Endothelial cell of umbilical vein (primary cell): ENCODE data around the gene FGD6. TPM values are rescaled to one million over a fixed set of nuclear protein-coding genes. Genes with fewer than 3 reads are reported as not detected.
"Not testable (repeated sequence)": the region's sequence is repeated elsewhere in the genome, so short reads cannot be mapped to it uniquely, and the experiment has no call there.

Experiments used
- BruUV-seq: library from RNA; stranded (reverse); fragments of 400-500 nt; replicated peaks from 2 replicates; lab custom pipeline; 2021; lab: Mats Ljungman, UMichigan
- CTCF ChIA-PET: fragments of 300-600, 350-600 bp; sonication (Branson Sonifier 250); formaldehyde crosslinking; loops from one replicate; lab custom pipeline; 2021; ENCODE audit warnings: antibody characterized with exemption, inconsistent platforms; lab: Charles Lee
- POLR2A ChIA-PET: fragments of 300-600, 350-600 bp; sonication (Branson Sonifier 250); formaldehyde crosslinking; loops from one replicate; lab custom pipeline; 2021; ENCODE audit warnings: antibody characterized with exemption, inconsistent platforms; lab: Charles Lee
- DNase-seq: peaks from one replicate; pipeline ENCODE4 v3.0.0-alpha.2; 2011; ENCODE audit warnings: low read depth, low spot score
- FAIRE-seq: peaks from 2 replicates; lab custom pipeline; 2011; peaks lifted over from hg19 to GRCh38; lab: Jason Lieb, UNC
- H2AFZ ChIP-seq: 2 replicates; pipeline ENCODE4 v1.6.0; 2012; ENCODE audit warnings: low read depth, low read length, control low read depth, inconsistent platforms
- H3K27ac ChIP-seq: 2 replicates; pipeline ENCODE4 v1.5.1; 2011; ENCODE audit warnings: low read depth, mild to moderate bottlenecking, control low read depth, low read length, moderate library complexity; ENCODE audit not compliant: insufficient read depth
- H3K27me3 ChIP-seq, 2 experiments: 2 replicates each; pipeline versions ENCODE4 v1.6.0 to v1.6.1; 2011; ENCODE audit warnings: low read length in 2 of 2, mixed read lengths in 1 of 2; ENCODE audit not compliant: control insufficient read depth in 2 of 2, insufficient read depth in 2 of 2
- H3K36me3 ChIP-seq, 2 experiments: 2 replicates in 1 of 2; 3 replicates in 1 of 2; pipeline ENCODE4 v1.5.1; 2011; ENCODE audit warnings: low read length in 2 of 2, mild to moderate bottlenecking in 1 of 2, moderate library complexity in 1 of 2; ENCODE audit not compliant: control insufficient read depth in 2 of 2, insufficient read depth in 2 of 2; ENCODE audit errors: extremely low read depth in 1 of 2
- H3K4me1 ChIP-seq: 3 replicates; pipeline ENCODE4 v1.5.1; 2011; ENCODE audit warnings: mild to moderate bottlenecking, low read length; ENCODE audit not compliant: control insufficient read depth, insufficient read depth; ENCODE audit errors: extremely low read depth
- H3K4me2 ChIP-seq: 2 replicates; pipeline ENCODE4 v1.6.1; 2011; ENCODE audit warnings: low read length, control low read depth, mixed read lengths; ENCODE audit not compliant: insufficient read depth
- H3K4me3 ChIP-seq, 3 experiments: fragments of 200-600 bp in 1 of 3; sonication (generic), shearing (Covaris generic) in 1 of 3; replicated peaks in 1 of 3; 2 replicates each; pipeline ENCODE4 v1.5.1; 2011 to 2016; ENCODE audit warnings: control low read depth in 3 of 3, low read length in 3 of 3, mild to moderate bottlenecking in 2 of 3, inconsistent platforms in 1 of 3, low read depth in 1 of 3, moderate library complexity in 1 of 3; ENCODE audit not compliant: insufficient read depth in 1 of 3
- H3K79me2 ChIP-seq: 2 replicates; pipeline ENCODE4 v1.6.0; 2012; ENCODE audit warnings: low read length, inconsistent platforms; ENCODE audit not compliant: control insufficient read depth, insufficient read depth
- H3K9ac ChIP-seq: replicated peaks from 2 replicates; pipeline ENCODE3; 2011; ENCODE audit warnings: low read length, control low read depth; ENCODE audit not compliant: insufficient read depth; ENCODE audit errors: extremely low read depth
- H3K9me1 ChIP-seq: replicated peaks from 3 replicates; pipeline ENCODE4 v1.6.0; 2011; ENCODE audit warnings: mild to moderate bottlenecking, low read length; ENCODE audit not compliant: control insufficient read depth, insufficient read depth; ENCODE audit errors: extremely low read depth
- H3K9me3 ChIP-seq: replicated peaks from 2 replicates; pipeline ENCODE4 v1.5.1; 2012; ENCODE audit warnings: low read length, inconsistent platforms; ENCODE audit not compliant: control insufficient read depth, insufficient read depth
- H4K20me1 ChIP-seq: replicated peaks from 2 replicates; pipeline ENCODE3; 2011; ENCODE audit warnings: mild to moderate bottlenecking, low read length; ENCODE audit not compliant: control insufficient read depth, insufficient read depth; ENCODE audit errors: extremely low read depth
- EZH2 ChIP-seq: IDR thresholded peaks from 2 replicates; pipeline ENCODE4 v1.6.1; 2012; ENCODE audit warnings: borderline replicate concordance, low read depth, mild to moderate bottlenecking, moderate library complexity, low read length, inconsistent platforms; ENCODE audit not compliant: severe bottlenecking
- FOS ChIP-seq: IDR thresholded peaks from 2 replicates; pipeline ENCODE4 v1.6.1; 2011; ENCODE audit warnings: mild to moderate bottlenecking, low read length, moderate library complexity, borderline replicate concordance; ENCODE audit not compliant: insufficient read depth
- GATA2 ChIP-seq: IDR thresholded peaks from 2 replicates; pipeline ENCODE4 v1.7.0; 2011; ENCODE audit warnings: low read depth, mild to moderate bottlenecking, moderate library complexity, mixed read lengths, low read length; ENCODE audit not compliant: insufficient read length, insufficient read depth
- JUN ChIP-seq: IDR thresholded peaks from 2 replicates; pipeline ENCODE4 v1.6.1; 2011; ENCODE audit warnings: borderline replicate concordance, low read depth; ENCODE audit not compliant: insufficient read length, insufficient read depth
- MYC ChIP-seq: IDR thresholded peaks from one replicate; pipeline ENCODE4 v1.6.1; 2011; ENCODE audit warnings: mild to moderate bottlenecking, low read depth, low read length
- POLR2A ChIP-seq: IDR thresholded peaks from 2 replicates; pipeline ENCODE4 v1.6.1; 2012; ENCODE audit warnings: low read depth, mild to moderate bottlenecking, control low read depth, low read length
- POLR2AphosphoS5 ChIP-seq: IDR thresholded peaks from 2 replicates; pipeline ENCODE4 v1.6.1; 2012; ENCODE audit warnings: low read depth, mild to moderate bottlenecking, control low read depth, low read length, moderate library complexity; ENCODE audit not compliant: insufficient read depth
- dilution Hi-C: fragments of 300-500 bp; cut with MboI; formaldehyde crosslinking; loops from one replicate; pipeline ENCODE4 v1.15.0; 2019; ENCODE audit warnings: low sequenced_read_pairs; ENCODE audit not compliant: extremely low pct_ligation_motif_present
- intact Hi-C: fragments of 100-400 bp; cut with micrococcal nuclease; formaldehyde crosslinking; loops from one replicate; pipeline ENCODE4 v1.10.0; 2022
- polyA plus RNA-seq, 4 experiments: library from polyadenylated mRNA; depleted of rRNA in 3 of 4; stranded (reverse) in 3 of 4; unstranded in 1 of 4; fragments of >200 nt; gene quantifications; 2 replicates each; pipeline versions ENCODE4 v1.2.1 to v1.2.3, GENCODE V29; 2011 to 2012; ENCODE audit warnings: missing spikeins in 1 of 4
- total RNA-seq: library from RNA; stranded (reverse); gene quantifications from 2 replicates; pipeline ENCODE4 v1.2.3, GENCODE V29; 2021
- TF ChIP-seq, protein P1 (sequence below), 2 donors: IDR thresholded peaks; 1 replicate in 1 of 2; 2 replicates in 1 of 2; pipeline ENCODE4 v1.5.1; 2011; ENCODE audit warnings: low read length in 2 of 2, mild to moderate bottlenecking in 2 of 2, moderate library complexity in 2 of 2, control low read depth in 1 of 2, inconsistent platforms in 1 of 2, low read depth in 1 of 2; ENCODE audit not compliant: insufficient read depth in 1 of 2; ENCODE audit errors: extremely low read depth in 1 of 2
- TF ChIP-seq, protein P2 (sequence below): IDR thresholded peaks from 2 replicates; pipeline ENCODE4 v1.6.1; 2011; ENCODE audit not compliant: insufficient read depth, insufficient read length

Gene FGD6
- total and polyA plus RNA-seq, 2 donors (not counting 3 experiments of a cell fraction or from before 2014, with no cell fraction given) = 5.9 to 14.0 TPM

DNA sequence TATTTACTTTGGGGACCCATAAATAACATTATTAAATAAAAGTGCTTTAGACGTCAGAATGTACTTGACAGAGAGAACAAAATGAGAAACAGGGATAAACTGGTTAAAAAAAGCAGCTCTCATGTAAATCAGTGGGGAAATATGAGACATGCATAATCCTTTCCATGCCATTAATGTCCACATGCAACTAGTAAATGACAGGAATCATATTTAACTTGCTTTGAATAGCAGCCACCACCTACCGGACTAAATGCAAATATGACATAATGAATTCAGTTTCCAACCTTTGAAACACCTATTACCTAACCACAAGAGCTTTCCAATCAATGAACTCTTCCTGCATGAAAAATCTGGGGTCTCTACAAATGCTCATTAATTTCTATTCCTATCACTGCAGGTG lies 19.6 kb downstream of the FGD6 start:
- CTCF ChIA-PET = no interaction called here

DNA sequence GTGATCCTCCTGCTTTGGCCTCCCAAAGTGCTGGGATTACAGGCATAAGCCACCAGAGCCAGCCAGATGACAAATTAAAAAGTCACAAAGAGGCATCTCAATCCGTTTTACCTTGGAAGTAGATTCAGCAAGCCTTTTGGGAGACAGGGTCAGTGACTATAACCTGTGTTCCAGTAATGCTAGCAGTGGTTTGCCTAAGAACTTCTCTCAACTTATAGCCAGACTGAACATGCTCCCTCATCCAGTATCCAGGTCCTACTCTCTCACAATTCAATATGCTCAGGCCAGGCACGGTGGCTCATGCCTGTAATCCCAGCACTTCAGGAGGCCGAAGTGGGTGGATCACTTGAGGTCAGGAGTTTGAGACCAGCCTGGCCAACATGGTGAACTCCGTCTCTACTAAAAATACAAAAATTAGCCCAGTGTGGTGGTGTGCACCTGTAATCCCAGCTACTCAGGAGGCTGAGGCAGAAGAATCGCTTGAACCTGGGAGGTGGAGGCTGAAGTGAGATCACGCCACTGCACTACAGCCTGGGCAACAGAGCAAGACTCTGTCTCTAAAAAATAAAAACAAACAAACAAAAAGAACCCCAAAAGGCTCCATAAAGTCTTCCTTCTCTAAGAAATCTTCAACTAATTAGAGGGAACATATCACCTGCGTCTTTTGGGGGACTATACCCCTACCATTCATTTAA lies 20.2 kb downstream of the FGD6 start:
- peaks cover 10% of the 10 kb centered on the region for H3K79me2 ChIP-seq
- H3K9me3 ChIP-seq, dilution Hi-C loops, CTCF ChIA-PET, H2AFZ ChIP-seq, POLR2A ChIA-PET, H3K4me2 ChIP-seq, H3K27me3 ChIP-seq, H3K4me3 ChIP-seq, H3K9me1 ChIP-seq, DNase-seq, H3K36me3 ChIP-seq, FAIRE-seq, BruUV-seq, H4K20me1 ChIP-seq, intact Hi-C loops, H3K9ac ChIP-seq, H3K27ac ChIP-seq: not testable (repeated sequence)
- H3K4me1 ChIP-seq = peaks cover 15% of the 10 kb centered on the region

More for the DNA sequence above, 19.6 kb downstream of the FGD6 start:
- H3K9me3 ChIP-seq = no peaks in the 10 kb centered on the region
- no peaks in the 10 kb centered on the region for H3K36me3 ChIP-seq
- FAIRE-seq (no peak), DNase-seq (no peak)
- H3K27ac ChIP-seq = no peak overlapping the region
- dilution Hi-C loops = no loop called here
- H3K4me1 ChIP-seq = peaks cover 19% of the 10 kb centered on the region
- H3K27me3 ChIP-seq = no peaks in the 10 kb centered on the region
- H3K4me2 ChIP-seq = no peak overlapping the region
- no peak overlapping the region for H2AFZ ChIP-seq
- TF ChIP-seq JUN = no peak
- TF ChIP-seq POLR2AphosphoS5 = no peak
- no peak for TF ChIP-seq GATA2
- TF ChIP-seq EZH2 = no peak
- no peak for TF ChIP-seq FOS
- TF ChIP-seq, protein P1, sequence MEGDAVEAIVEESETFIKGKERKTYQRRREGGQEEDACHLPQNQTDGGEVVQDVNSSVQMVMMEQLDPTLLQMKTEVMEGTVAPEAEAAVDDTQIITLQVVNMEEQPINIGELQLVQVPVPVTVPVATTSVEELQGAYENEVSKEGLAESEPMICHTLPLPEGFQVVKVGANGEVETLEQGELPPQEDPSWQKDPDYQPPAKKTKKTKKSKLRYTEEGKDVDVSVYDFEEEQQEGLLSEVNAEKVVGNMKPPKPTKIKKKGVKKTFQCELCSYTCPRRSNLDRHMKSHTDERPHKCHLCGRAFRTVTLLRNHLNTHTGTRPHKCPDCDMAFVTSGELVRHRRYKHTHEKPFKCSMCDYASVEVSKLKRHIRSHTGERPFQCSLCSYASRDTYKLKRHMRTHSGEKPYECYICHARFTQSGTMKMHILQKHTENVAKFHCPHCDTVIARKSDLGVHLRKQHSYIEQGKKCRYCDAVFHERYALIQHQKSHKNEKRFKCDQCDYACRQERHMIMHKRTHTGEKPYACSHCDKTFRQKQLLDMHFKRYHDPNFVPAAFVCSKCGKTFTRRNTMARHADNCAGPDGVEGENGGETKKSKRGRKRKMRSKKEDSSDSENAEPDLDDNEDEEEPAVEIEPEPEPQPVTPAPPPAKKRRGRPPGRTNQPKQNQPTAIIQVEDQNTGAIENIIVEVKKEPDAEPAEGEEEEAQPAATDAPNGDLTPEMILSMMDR (IDR thresholded peaks at IDR 0.05; ENCODE audit: extremely low read depth in 1 of 2, insufficient read depth in 1 of 2, low read depth in 1 of 2, low read length in 2 of 2) = no peak
- TF ChIP-seq MYC = no peak
- no peak for TF ChIP-seq POLR2A
- TF ChIP-seq, protein P2, sequence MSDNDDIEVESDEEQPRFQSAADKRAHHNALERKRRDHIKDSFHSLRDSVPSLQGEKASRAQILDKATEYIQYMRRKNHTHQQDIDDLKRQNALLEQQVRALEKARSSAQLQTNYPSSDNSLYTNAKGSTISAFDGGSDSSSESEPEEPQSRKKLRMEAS = no peak
- H3K4me3 ChIP-seq = no peak overlapping the region
- BruUV-seq = no TSS peak
- peaks cover 12% of the 10 kb centered on the region for H3K79me2 ChIP-seq
- H3K9me1 ChIP-seq = no peaks in the 10 kb centered on the region
- intact Hi-C loops = no loop called here
- no peak overlapping the region for H3K9ac ChIP-seq
- POLR2A ChIA-PET = no interaction called here
- no peaks in the 10 kb centered on the region for H4K20me1 ChIP-seq
